AG09319 (cell line): ENCODE results near the gene XRCC5.
"Not testable (repeated sequence)": the region's sequence is repeated elsewhere in the genome, so short reads cannot be mapped to it uniquely, and the experiment has no call there.

Experiments used
- DNase-seq: peaks from one replicate; pipeline ENCODE4 v3.0.0-alpha.2; 2010; ENCODE audit warnings: low read depth; ENCODE audit errors: extremely low read depth
- TF ChIP-seq, protein P1 (sequence below): IDR thresholded peaks from 2 replicates; pipeline ENCODE4 v1.5.1; 2011; ENCODE audit warnings: low read depth, mild to moderate bottlenecking, inconsistent platforms, low read length, moderate library complexity

The XRCC5 gene

DNA sequence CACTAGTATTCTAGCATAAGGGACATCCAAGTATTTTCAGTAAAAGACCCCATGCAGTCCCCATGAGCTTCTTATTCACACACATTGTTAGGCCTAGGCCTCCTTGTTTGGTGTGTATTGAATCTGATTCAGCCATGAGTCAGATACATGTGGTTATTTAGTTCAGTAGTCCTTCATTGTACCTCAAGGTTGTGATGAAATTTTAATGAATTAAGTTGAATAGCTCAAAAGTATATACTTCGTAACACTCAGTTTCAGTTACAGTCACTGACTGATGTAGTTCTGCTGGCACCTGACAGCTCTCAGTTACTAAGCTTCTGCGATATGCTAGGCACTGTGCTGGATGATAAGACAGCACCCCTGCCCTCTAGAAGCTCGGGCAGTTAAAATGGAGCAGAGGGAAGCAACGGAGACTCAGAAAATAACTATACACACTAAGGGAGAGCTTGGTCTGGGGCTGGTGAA is 86.4 kb downstream of the XRCC5 start:
- TF ChIP-seq, protein P1, sequence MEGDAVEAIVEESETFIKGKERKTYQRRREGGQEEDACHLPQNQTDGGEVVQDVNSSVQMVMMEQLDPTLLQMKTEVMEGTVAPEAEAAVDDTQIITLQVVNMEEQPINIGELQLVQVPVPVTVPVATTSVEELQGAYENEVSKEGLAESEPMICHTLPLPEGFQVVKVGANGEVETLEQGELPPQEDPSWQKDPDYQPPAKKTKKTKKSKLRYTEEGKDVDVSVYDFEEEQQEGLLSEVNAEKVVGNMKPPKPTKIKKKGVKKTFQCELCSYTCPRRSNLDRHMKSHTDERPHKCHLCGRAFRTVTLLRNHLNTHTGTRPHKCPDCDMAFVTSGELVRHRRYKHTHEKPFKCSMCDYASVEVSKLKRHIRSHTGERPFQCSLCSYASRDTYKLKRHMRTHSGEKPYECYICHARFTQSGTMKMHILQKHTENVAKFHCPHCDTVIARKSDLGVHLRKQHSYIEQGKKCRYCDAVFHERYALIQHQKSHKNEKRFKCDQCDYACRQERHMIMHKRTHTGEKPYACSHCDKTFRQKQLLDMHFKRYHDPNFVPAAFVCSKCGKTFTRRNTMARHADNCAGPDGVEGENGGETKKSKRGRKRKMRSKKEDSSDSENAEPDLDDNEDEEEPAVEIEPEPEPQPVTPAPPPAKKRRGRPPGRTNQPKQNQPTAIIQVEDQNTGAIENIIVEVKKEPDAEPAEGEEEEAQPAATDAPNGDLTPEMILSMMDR: no peak
- peak; percentile 27 for DNase-seq

DNA sequence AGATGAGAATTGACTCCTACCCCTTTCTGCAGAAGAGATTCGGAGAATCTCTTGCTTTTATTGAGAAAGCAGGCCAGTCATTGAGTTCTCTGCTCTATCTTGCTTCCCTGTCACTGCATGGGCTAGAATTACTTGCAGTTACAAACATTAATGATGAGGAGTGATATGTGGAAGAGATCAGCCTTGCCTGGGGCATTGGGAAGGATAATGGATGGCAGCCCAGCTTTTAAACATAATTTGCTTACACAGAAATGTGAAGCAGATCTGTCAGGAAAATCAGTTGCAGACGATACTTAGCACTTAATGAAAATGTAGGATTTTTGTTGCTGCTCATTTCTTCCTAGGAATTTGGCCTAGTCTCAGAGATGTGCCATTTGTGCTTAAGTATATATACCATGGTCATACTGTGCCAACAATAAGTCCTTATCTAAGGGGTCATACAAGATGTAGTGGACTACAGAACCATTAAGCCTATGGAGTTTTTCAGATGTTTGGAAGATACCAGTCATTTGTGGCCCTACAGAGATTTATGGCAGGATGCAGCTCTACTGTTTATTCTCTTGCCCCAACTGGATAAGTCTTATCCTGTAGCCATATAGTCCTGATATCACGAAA is 92.7 kb downstream of the XRCC5 start:
- TF ChIP-seq, protein P1: no peak
- no peak for DNase-seq

DNA sequence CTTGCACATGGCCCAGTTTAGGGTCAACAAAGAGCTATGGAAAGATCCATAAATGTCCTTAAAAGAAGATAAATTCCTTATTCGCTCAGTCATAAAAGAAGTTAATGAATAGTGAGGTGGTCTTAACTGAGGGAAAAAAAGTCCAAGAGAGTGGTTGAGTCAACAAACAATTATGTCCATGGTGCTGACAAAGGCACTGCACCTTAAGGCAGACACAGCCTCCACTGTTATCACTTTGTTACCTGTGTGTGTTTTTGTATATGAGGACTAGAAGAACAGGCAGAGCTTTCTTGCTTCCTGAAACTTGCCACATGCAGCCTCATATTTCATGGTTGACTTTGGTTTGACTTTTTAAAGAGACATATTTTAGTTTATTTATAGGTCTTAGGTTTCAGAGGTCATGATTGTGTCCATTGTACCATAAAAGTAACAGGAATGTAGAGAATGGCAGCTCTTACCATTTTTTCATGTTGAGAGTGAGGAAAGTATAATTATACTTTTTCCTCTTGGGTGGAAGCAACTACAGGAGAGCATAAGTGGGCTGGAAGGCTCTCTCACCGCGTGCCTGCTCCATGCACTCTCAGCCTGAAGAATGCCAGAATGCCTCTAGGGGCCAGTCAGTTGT is 93.6 kb downstream of the XRCC5 start:
- no peak for DNase-seq
- TF ChIP-seq, protein P1: no peak

DNA sequence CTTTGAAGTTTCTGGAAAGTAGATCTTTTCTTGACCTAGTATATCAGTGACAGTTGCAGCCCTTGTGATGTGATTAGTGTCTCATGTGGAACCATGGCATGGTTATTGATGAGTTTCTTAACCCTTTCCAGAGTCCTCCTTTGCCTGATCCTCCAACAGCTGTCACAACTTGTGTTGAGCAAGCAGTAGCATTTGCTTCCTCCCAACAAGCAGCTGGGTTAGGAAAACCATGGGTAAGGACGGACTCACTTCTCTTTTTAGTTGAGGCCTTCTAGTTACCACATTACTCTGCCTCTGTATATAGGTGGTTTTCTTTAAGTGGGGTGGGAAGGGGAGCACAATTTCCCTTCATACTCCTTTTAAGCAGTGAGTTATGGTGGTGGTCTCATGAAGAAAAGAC is 96.3 kb downstream of the XRCC5 start:
- no peak for DNase-seq
- TF ChIP-seq, protein P1: no peak

DNA sequence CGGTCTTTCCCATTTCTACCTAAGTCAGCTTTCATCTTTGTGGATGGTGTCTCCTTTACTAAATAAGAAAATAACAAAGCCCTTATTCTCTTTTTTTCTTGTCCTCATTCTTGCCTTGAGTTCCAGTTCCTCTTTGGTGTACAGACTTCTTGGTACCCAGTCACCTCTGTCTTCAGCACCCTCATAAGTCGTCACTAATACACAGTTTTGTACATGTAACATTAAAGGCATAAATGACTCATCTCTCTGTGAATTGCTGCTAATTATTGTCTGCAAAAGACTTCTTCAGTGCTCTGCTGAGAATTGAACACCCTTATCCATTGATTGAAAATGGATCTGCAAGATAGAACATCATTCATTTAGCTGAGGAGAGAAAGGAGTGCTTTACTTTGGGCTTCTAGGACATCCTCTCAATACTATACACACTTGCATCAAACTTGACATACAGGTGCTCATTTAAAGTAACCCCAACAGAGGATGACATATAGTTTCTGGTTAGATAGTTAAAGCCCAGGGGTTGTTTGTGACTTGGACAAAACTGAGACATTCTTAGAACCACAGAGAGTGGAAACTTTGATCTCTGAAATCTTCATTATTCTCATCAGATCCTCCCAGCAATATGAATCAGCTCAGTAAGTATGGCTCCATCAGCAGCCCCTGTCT is 97.0 kb downstream of the XRCC5 start:
- DNase-seq: no peak
- TF ChIP-seq, protein P1: no peak

DNA sequence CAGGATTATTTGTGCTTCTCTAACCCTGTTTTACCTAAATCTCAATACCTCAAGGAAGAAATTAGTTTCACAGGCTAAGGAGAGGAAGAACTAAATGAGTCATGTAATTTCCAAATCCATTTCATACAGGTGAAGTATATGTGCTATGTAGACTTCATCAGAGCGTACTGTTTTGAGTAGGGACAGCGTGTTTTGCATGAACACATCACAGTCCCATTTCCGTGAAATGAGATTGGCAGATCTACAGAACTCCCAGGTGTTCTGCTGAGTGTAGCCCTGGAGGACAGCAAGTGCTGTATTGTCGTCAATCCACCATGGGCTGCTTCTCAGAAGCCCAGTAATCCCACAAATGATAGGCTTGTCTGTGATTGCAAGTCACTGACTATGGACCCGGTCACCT is 97.7 kb downstream of the XRCC5 start:
- DNase-seq: no peak
- TF ChIP-seq, protein P1: no peak

DNA sequence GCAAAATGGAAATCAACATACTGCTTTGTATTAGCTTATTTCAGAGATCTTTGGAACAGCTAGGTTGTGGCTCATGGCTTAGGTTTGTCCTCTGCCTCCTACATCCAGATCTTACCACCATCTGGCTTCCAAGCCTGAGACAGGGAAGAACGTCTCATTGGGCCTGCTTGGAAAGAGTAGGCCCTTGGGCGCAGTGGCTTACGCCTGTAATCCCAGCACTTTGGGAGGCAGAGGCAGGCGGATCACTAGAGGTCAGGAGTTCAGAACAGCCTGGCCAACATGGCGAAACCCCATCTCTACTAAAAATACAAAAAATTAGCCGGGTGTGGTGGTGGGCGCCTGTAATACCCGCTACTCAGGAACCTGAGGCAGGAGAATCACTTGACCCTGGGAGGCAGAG is 99.5 kb downstream of the XRCC5 start:
- DNase-seq: not testable (repeated sequence)
